ENCODE measurements around the gene GRM4.
"Not testable (repeated sequence)": the region's sequence is repeated elsewhere in the genome, so short reads cannot be mapped to it uniquely, and the experiment has no call there.

Gene GRM4

GRCh38 chr6:34146021-34146782 is at the start of gene GRM4:
Gene GRM4 (minus strand): TSS chr6:34146087. CDS start chr6:34133496, 12,591 bp downstream.
- no peak for DNase-seq (ENCODE audit: low read depth)

GRCh38 chr6:34194772-34195171 is 48.9 kb upstream of the GRM4 start:
- no peak for DNase-seq (ENCODE audit: low read depth)

GRCh38 chr6:34190504-34191122 is 44.7 kb upstream of the GRM4 start:
- DNase-seq (ENCODE audit: low read depth), result no peak

- no peak for DNase-seq (ENCODE audit: low read depth)
These were observed 44.1 kb upstream of the GRM4 start for GRCh38 chr6:34189806-34190503.

- not testable (repeated sequence) for DNase-seq (ENCODE audit: low read depth)
These were observed 38.8 kb upstream of the GRM4 start for GRCh38 chr6:34184726-34185125.

- DNase-seq (ENCODE audit: low read depth), result no peak
These were observed 37.1 kb upstream of the GRM4 start for GRCh38 chr6:34182751-34183531.

- DNase-seq (ENCODE audit: low read depth), result no peak
These were observed 36.0 kb upstream of the GRM4 start for GRCh38 chr6:34181908-34182307.

- no peak for DNase-seq (ENCODE audit: low read depth)
These were observed 33.3 kb upstream of the GRM4 start for GRCh38 chr6:34179106-34179720.

- no peak for DNase-seq (ENCODE audit: low read depth)
These were observed 32.6 kb upstream of the GRM4 start for GRCh38 chr6:34178357-34179105.

GRCh38 chr6:34177181-34177591 is 31.3 kb upstream of the GRM4 start:
- no peak for DNase-seq (ENCODE audit: low read depth)

- DNase-seq (ENCODE audit: low read depth), result no peak
These were observed 30.6 kb upstream of the GRM4 start for GRCh38 chr6:34176261-34177031.

- no peak for DNase-seq (ENCODE audit: low read depth)
These were observed 29.0 kb upstream of the GRM4 start for GRCh38 chr6:34174846-34175399.

GRCh38 chr6:34172961-34173775 is 27.3 kb upstream of the GRM4 start:
- no peak for DNase-seq (ENCODE audit: low read depth)

GRCh38 chr6:34170346-34170745 is 24.5 kb upstream of the GRM4 start:
- no peak for DNase-seq (ENCODE audit: low read depth)

- no peak for DNase-seq (ENCODE audit: low read depth)
These were observed 24.0 kb upstream of the GRM4 start for GRCh38 chr6:34169897-34170296.

GRCh38 chr6:34161857-34162515 is 16.1 kb upstream of the GRM4 start:
- DNase-seq (ENCODE audit: low read depth), result no peak

GRCh38 chr6:34159844-34160243 is 14.0 kb upstream of the GRM4 start:
- DNase-seq (ENCODE audit: low read depth), result no peak

GRCh38 chr6:34158876-34159275 is 13.0 kb upstream of the GRM4 start:
- no peak for DNase-seq (ENCODE audit: low read depth)

- no peak for DNase-seq (ENCODE audit: low read depth)
These were observed 12.0 kb upstream of the GRM4 start for GRCh38 chr6:34157851-34158250.

Data from EH (cell line).